ENCODE measurements around the gene EXOC5. TPM values are rescaled to one million over a fixed set of nuclear protein-coding genes. Genes with fewer than 3 reads are reported as not detected.

EXOC5 gene
- total RNA-seq, 1 donor from 2014 or later, result 66.3 TPM

GRCh38 chr14:57171363-57171762, 97.3 kb downstream of the EXOC5 start:
- intact Hi-C loops (cut with DNase I), result no loop called here
- H3K9me3 ChIP-seq, result no peaks in the 10 kb centered on the region
- TF ChIP-seq CTCF (IDR thresholded peaks at IDR 0.05), result no peak
- no peak for ATAC-seq
- H3K36me3 ChIP-seq, result no peaks in the 10 kb centered on the region
- no peaks in the 10 kb centered on the region for H3K27me3 ChIP-seq
- no peak overlapping the region for H3K4me3 ChIP-seq
- H3K27ac ChIP-seq, result no peak overlapping the region
- no peak for DNase-seq
- H3K4me1 ChIP-seq, result no peaks in the 10 kb centered on the region

- TF ChIP-seq CTCF (IDR thresholded peaks at IDR 0.05), result no peak
- no peaks in the 10 kb centered on the region for H3K36me3 ChIP-seq
- ATAC-seq, result no peak
Observed at GRCh38 chr14:57169901-57170300, 98.8 kb downstream of the EXOC5 start.

GRCh38 chr14:57168138-57168679, 100.5 kb downstream of the EXOC5 start:
- no peak overlapping the region for H3K27ac ChIP-seq
- intact Hi-C loops (cut with DNase I), result no loop called here
- no peak for DNase-seq
- no peak for TF ChIP-seq CTCF (IDR thresholded peaks at IDR 0.05)
- peak; percentile 25 for ATAC-seq
- H3K27me3 ChIP-seq, result no peaks in the 10 kb centered on the region
- no peaks in the 10 kb centered on the region for H3K9me3 ChIP-seq
- H3K36me3 ChIP-seq, result no peaks in the 10 kb centered on the region
- H3K4me3 ChIP-seq, result no peak overlapping the region
- no peaks in the 10 kb centered on the region for H3K4me1 ChIP-seq

More at GRCh38 chr14:57169901-57170300, 98.8 kb downstream of the EXOC5 start:
- Histone ChIP-seq H3K4me1 (no peaks in the 10 kb centered on the region), H3K4me3 (no peak overlapping the region), H3K27ac (no peak overlapping the region), H3K9me3 (no peaks in the 10 kb centered on the region), H3K27me3 (no peaks in the 10 kb centered on the region)
- DNase-seq, result no peak
- intact Hi-C loops (cut with DNase I), result no loop called here

- H3K4me1 ChIP-seq, result no peaks in the 10 kb centered on the region
- no peaks in the 10 kb centered on the region for H3K36me3 ChIP-seq
- intact Hi-C loops (cut with DNase I), result no loop called here
- H3K27me3 ChIP-seq, result no peaks in the 10 kb centered on the region
- DNase-seq, result no peak
- no peak overlapping the region for H3K27ac ChIP-seq
- no peaks in the 10 kb centered on the region for H3K9me3 ChIP-seq
- no peak overlapping the region for H3K4me3 ChIP-seq
- ATAC-seq, result no peak
- TF ChIP-seq CTCF (IDR thresholded peaks at IDR 0.05), result no peak
Observed at GRCh38 chr14:57161583-57162234, 107.0 kb downstream of the EXOC5 start.

DNA sequence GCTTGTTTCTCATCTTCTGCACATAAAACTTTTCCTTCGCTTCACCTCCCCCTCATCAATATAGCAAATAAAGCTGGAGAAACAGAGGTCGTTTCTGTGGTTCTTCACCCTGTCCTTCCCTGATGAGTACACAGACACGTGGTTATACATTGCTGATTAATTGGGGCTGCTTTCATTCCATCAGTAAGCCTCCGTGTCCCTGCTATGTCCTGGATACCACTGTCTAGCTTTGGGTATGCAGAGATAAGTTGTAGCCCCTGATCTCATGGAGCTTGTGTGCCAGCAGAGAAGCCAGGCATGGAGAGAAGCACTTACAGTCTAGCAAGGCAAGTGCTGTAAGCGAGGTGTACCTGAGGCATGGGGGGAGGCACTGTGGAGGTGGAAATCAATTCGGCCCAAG, 108.4 kb downstream of the EXOC5 start:
- intact Hi-C loops (cut with DNase I), result no loop called here
- Histone ChIP-seq H3K36me3 (no peaks in the 10 kb centered on the region), H3K9me3 (no peaks in the 10 kb centered on the region), H3K4me3 (no peak overlapping the region), H3K27ac (no peak overlapping the region), H3K4me1 (no peaks in the 10 kb centered on the region), H3K27me3 (no peaks in the 10 kb centered on the region)
- DNase-seq (no peak), ATAC-seq (no peak)
- no peak for TF ChIP-seq CTCF (IDR thresholded peaks at IDR 0.05)

Data from upper lobe of right lung (tissue), 1 donor.